Measurements from ENCODE around the gene ZFYVE28.
"Not testable (repeated sequence)": the region's sequence is repeated elsewhere in the genome, so short reads cannot be mapped to it uniquely, and the experiment has no call there.

The ZFYVE28 gene

GRCh38 chr4:2389691-2390090 is 28.8 kb downstream of the ZFYVE28 start:
- DNase-seq = no peak

GRCh38 chr4:2388429-2389182 is 29.8 kb downstream of the ZFYVE28 start:
- DNase-seq = no peak

GRCh38 chr4:2387829-2388228 is 30.6 kb downstream of the ZFYVE28 start:
- no peak for DNase-seq

- DNase-seq = no peak
Measured at GRCh38 chr4:2387218-2387617, 31.2 kb downstream of the ZFYVE28 start.

GRCh38 chr4:2386717-2387116 is 31.7 kb downstream of the ZFYVE28 start:
- no peak for DNase-seq

GRCh38 chr4:2385516-2385915 is 32.9 kb downstream of the ZFYVE28 start:
- DNase-seq = no peak

GRCh38 chr4:2384245-2384644 is 34.2 kb downstream of the ZFYVE28 start:
- DNase-seq = no peak

GRCh38 chr4:2383760-2384159 is 34.7 kb downstream of the ZFYVE28 start:
- DNase-seq = no peak

GRCh38 chr4:2383220-2383631 is 35.2 kb downstream of the ZFYVE28 start:
- not testable (repeated sequence) for DNase-seq

GRCh38 chr4:2382769-2383202 is 35.7 kb downstream of the ZFYVE28 start:
- DNase-seq = not testable (repeated sequence)

- not testable (repeated sequence) for DNase-seq
Measured at GRCh38 chr4:2380589-2380988, 37.9 kb downstream of the ZFYVE28 start.

GRCh38 chr4:2378898-2379297 is 39.5 kb downstream of the ZFYVE28 start:
- peak; percentile 91 for DNase-seq

- no peak for DNase-seq
Measured at GRCh38 chr4:2378401-2378800, 40.0 kb downstream of the ZFYVE28 start.

GRCh38 chr4:2377241-2377640 is 41.2 kb downstream of the ZFYVE28 start:
- no peak for DNase-seq

- DNase-seq = no peak
Measured at GRCh38 chr4:2375427-2375826, 43.0 kb downstream of the ZFYVE28 start.

- DNase-seq = no peak
Measured at GRCh38 chr4:2373532-2373931, 44.9 kb downstream of the ZFYVE28 start.

- DNase-seq = no peak
Measured at GRCh38 chr4:2372488-2373030, 45.9 kb downstream of the ZFYVE28 start.

GRCh38 chr4:2371765-2372487 is 46.5 kb downstream of the ZFYVE28 start:
- no peak for DNase-seq

- no peak for DNase-seq
Measured at GRCh38 chr4:2370597-2371320, 47.7 kb downstream of the ZFYVE28 start.

- no peak for DNase-seq
Measured at GRCh38 chr4:2368746-2369437, 49.6 kb downstream of the ZFYVE28 start.

- no peak for DNase-seq
Measured at GRCh38 chr4:2367626-2368025, 50.8 kb downstream of the ZFYVE28 start.

All from COR-L47 (cell line).